Measurements from ENCODE around the gene ATP5F1E. TPM values are rescaled to one million over a fixed set of nuclear protein-coding genes. Genes with fewer than 3 reads are reported as not detected.
"Not testable (repeated sequence)": the region's sequence is repeated elsewhere in the genome, so short reads cannot be mapped to it uniquely, and the experiment has no call there.

Gene ATP5F1E
- total RNA-seq, 4 donors from 2014 or later, result 15.1 to 35.2 (median 27.7) TPM

GRCh38 chr20:59015411-59015810, 16.7 kb downstream of the ATP5F1E start:
- Histone ChIP-seq H3K4me3 (no peak overlapping the region), H3K4me1 (peaks cover 0 to 13% (median 8%) of the 10 kb centered on the region in 4 donors), H3K36me3 (peaks cover 0 to 4% (median 0%) of the 10 kb centered on the region in 3 donors), H3K27me3 (no peaks in the 10 kb centered on the region), H3K9me3 (no peaks in the 10 kb centered on the region), H3K27ac (no peak overlapping the region)
- no peak for DNase-seq (ENCODE audit: low spot score in 2 of 2)
- TF ChIP-seq CTCF (IDR thresholded peaks at IDR 0.05) (no peak), POLR2A (IDR thresholded peaks at IDR 0.05) (no peak), EP300 (IDR thresholded peaks at IDR 0.05) (no peak)
- WGBS, 2 donors, result 88 to 92% methylated on average over 14 to 16 of the region's 16 CpGs

GRCh38 chr20:59014680-59015389, 17.3 kb downstream of the ATP5F1E start:
- H3K36me3 ChIP-seq, result peaks cover 0 to 4% (median 0%) of the 10 kb centered on the region in 3 donors
- no peaks in the 10 kb centered on the region for H3K9me3 ChIP-seq
- no peak for TF ChIP-seq CTCF (IDR thresholded peaks at IDR 0.05)
- TF ChIP-seq POLR2A (IDR thresholded peaks at IDR 0.05), result no peak
- TF ChIP-seq EP300 (IDR thresholded peaks at IDR 0.05), result no peak
- H3K4me3 ChIP-seq, result no peak overlapping the region
- DNase-seq (ENCODE audit: low spot score in 2 of 2), result no peak
- no peak overlapping the region for H3K27ac ChIP-seq
- no peaks in the 10 kb centered on the region for H3K27me3 ChIP-seq
- H3K4me1 ChIP-seq, result peaks cover 0 to 19% (median 9%) of the 10 kb centered on the region in 4 donors
- 77 to 83% methylated on average over 15 to 17 of the region's 17 CpGs for whole genome bisulfite sequencing, 2 donors

GRCh38 chr20:59013959-59014608, 18.1 kb downstream of the ATP5F1E start:
- Histone ChIP-seq H3K27me3 (no peaks in the 10 kb centered on the region), H3K9me3 (no peaks in the 10 kb centered on the region), H3K4me1 (peaks cover 0 to 20% (median 9%) of the 10 kb centered on the region in 4 donors), H3K4me3 (no peak overlapping the region), H3K36me3 (peaks cover 0 to 1% (median 0%) of the 10 kb centered on the region in 3 donors), H3K27ac (no peak overlapping the region)
- DNase-seq (ENCODE audit: low spot score in 2 of 2), result no peak
- TF ChIP-seq CTCF (IDR thresholded peaks at IDR 0.05), result no peak
- TF ChIP-seq POLR2A (IDR thresholded peaks at IDR 0.05), result no peak
- no peak for TF ChIP-seq EP300 (IDR thresholded peaks at IDR 0.05)
- WGBS, 2 donors, result 70 to 71% methylated on average over 13 of the region's 13 CpGs

GRCh38 chr20:59013031-59013951, 18.8 kb downstream of the ATP5F1E start:
- Histone ChIP-seq H3K4me1 (peaks cover 0 to 20% (median 9%) of the 10 kb centered on the region in 4 donors), H3K36me3 (no peaks in the 10 kb centered on the region), H3K27ac (no peak overlapping the region), H3K9me3 (no peaks in the 10 kb centered on the region), H3K4me3 (no peak overlapping the region), H3K27me3 (no peaks in the 10 kb centered on the region)
- DNase-seq (ENCODE audit: low spot score in 2 of 2), result no peak
- TF ChIP-seq EP300 (IDR thresholded peaks at IDR 0.05) (no peak), CTCF (IDR thresholded peaks at IDR 0.05) (no peak), POLR2A (IDR thresholded peaks at IDR 0.05) (no peak)
- 84 to 85% methylated on average over 17 of the region's 17 CpGs for WGBS, 2 donors

GRCh38 chr20:59011874-59012157, 20.3 kb downstream of the ATP5F1E start:
- 94 to 99% methylated on average over 3 of the region's 3 CpGs for WGBS, 2 donors
- H3K27me3 ChIP-seq; DNase-seq (ENCODE audit: low spot score in 2 of 2); H3K9me3 ChIP-seq; H3K4me3 ChIP-seq; H3K36me3 ChIP-seq; H3K27ac ChIP-seq: not testable (repeated sequence)
- peaks cover 0 to 26% (median 16%) of the 10 kb centered on the region in 4 donors for H3K4me1 ChIP-seq
